ENCODE measurements around the gene CSRNP3.

CSRNP3 gene

DNA sequence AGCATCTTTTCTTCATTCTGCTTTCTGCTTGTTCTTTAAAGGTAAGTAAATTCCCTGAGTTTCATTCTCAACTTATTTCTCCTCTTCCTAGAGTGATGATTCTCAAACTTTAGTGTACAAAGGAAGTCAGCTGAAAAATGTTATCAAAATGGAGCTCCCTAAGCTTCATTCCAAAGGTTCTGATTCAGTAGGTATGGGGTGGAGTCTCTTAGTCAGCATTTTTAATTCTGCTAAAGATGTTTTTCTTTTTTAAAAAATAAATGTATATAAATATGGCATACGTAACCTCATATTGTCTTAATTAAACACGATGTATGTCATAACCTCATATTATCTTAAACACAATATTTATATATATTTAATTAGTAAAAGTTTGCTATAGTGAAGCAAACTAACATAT is 3.1 kb upstream of the CSRNP3 start:
- no peak for DNase-seq
- Histone ChIP-seq H3K36me3 (ENCODE audit: control insufficient read depth, insufficient read depth, low read length) (no peaks in the 10 kb centered on the region), H3K4me1 (ENCODE audit: control insufficient read depth, insufficient read depth, low read length, poor library complexity, severe bottlenecking) (no peaks in the 10 kb centered on the region), H3K27ac (ENCODE audit: insufficient read depth, low read length, poor library complexity, severe bottlenecking) (no peak overlapping the region), H3K4me3 (ENCODE audit: insufficient read depth, low read depth, low read length, poor library complexity, severe bottlenecking) (no peak overlapping the region), H3K27me3 (replicated peaks; ENCODE audit: control insufficient read depth, insufficient read depth, low read length, poor library complexity, severe bottlenecking) (no peaks in the 10 kb centered on the region), H3K9me3 (ENCODE audit: control insufficient read depth, low read length) (no peaks in the 10 kb centered on the region)

GRCh38 chr2:165467921-165468320 is 1.6 kb upstream of the CSRNP3 start:
- no peaks in the 10 kb centered on the region for H3K27me3 ChIP-seq (replicated peaks; ENCODE audit: control insufficient read depth, insufficient read depth, low read length, poor library complexity, severe bottlenecking)
- H3K4me3 ChIP-seq (ENCODE audit: insufficient read depth, low read depth, low read length, poor library complexity, severe bottlenecking), result no peak overlapping the region
- no peak overlapping the region for H3K27ac ChIP-seq (ENCODE audit: insufficient read depth, low read length, poor library complexity, severe bottlenecking)
- no peaks in the 10 kb centered on the region for H3K9me3 ChIP-seq (ENCODE audit: control insufficient read depth, low read length)
- DNase-seq, result no peak
- no peaks in the 10 kb centered on the region for H3K4me1 ChIP-seq (ENCODE audit: control insufficient read depth, insufficient read depth, low read length, poor library complexity, severe bottlenecking)
- H3K36me3 ChIP-seq (ENCODE audit: control insufficient read depth, insufficient read depth, low read length), result no peaks in the 10 kb centered on the region

GRCh38 chr2:165470361-165470760 is 863 bp downstream of the CSRNP3 start:
- H3K4me1 ChIP-seq (ENCODE audit: control insufficient read depth, insufficient read depth, low read length, poor library complexity, severe bottlenecking), result no peaks in the 10 kb centered on the region
- no peaks in the 10 kb centered on the region for H3K36me3 ChIP-seq (ENCODE audit: control insufficient read depth, insufficient read depth, low read length)
- H3K27me3 ChIP-seq (replicated peaks; ENCODE audit: control insufficient read depth, insufficient read depth, low read length, poor library complexity, severe bottlenecking), result no peaks in the 10 kb centered on the region
- no peaks in the 10 kb centered on the region for H3K9me3 ChIP-seq (ENCODE audit: control insufficient read depth, low read length)
- H3K4me3 ChIP-seq (ENCODE audit: insufficient read depth, low read depth, low read length, poor library complexity, severe bottlenecking), result no peak overlapping the region
- H3K27ac ChIP-seq (ENCODE audit: insufficient read depth, low read length, poor library complexity, severe bottlenecking), result no peak overlapping the region
- no peak for DNase-seq

GRCh38 chr2:165471349-165471950 is 2.0 kb downstream of the CSRNP3 start:
- H3K4me1 ChIP-seq (ENCODE audit: control insufficient read depth, insufficient read depth, low read length, poor library complexity, severe bottlenecking), result no peaks in the 10 kb centered on the region
- no peaks in the 10 kb centered on the region for H3K27me3 ChIP-seq (replicated peaks; ENCODE audit: control insufficient read depth, insufficient read depth, low read length, poor library complexity, severe bottlenecking)
- no peak for DNase-seq
- H3K4me3 ChIP-seq (ENCODE audit: insufficient read depth, low read depth, low read length, poor library complexity, severe bottlenecking), result no peak overlapping the region
- H3K27ac ChIP-seq (ENCODE audit: insufficient read depth, low read length, poor library complexity, severe bottlenecking), result no peak overlapping the region
- no peaks in the 10 kb centered on the region for H3K9me3 ChIP-seq (ENCODE audit: control insufficient read depth, low read length)
- H3K36me3 ChIP-seq (ENCODE audit: control insufficient read depth, insufficient read depth, low read length), result no peaks in the 10 kb centered on the region

DNA sequence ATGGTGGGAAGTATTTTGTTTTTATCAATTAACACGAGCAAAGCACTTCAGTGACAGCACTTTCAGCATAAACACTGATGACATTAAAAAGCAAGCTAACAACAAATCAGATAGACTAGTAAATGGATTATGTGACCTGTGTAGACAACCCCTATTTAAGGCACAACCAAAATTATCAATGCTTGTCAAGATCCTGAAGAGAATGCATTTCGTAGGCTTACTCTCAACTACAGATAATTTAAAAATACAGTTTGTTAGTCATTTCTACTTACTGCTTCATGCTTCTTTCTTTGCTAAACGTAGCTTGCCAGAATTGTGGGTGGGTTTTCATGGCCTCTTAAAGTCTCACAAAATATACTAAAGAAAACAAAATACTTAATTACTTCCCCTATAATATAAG is 3.4 kb downstream of the CSRNP3 start:
- DNase-seq, result no peak
- H3K27me3 ChIP-seq (replicated peaks; ENCODE audit: control insufficient read depth, insufficient read depth, low read length, poor library complexity, severe bottlenecking), result no peaks in the 10 kb centered on the region

GRCh38 chr2:165474619-165475276 is 5.2 kb downstream of the CSRNP3 start:
- H3K9me3 ChIP-seq (ENCODE audit: control insufficient read depth, low read length), result no peaks in the 10 kb centered on the region
- H3K27ac ChIP-seq (ENCODE audit: insufficient read depth, low read length, poor library complexity, severe bottlenecking), result no peak overlapping the region
- H3K4me1 ChIP-seq (ENCODE audit: control insufficient read depth, insufficient read depth, low read length, poor library complexity, severe bottlenecking), result no peaks in the 10 kb centered on the region
- H3K36me3 ChIP-seq (ENCODE audit: control insufficient read depth, insufficient read depth, low read length), result no peaks in the 10 kb centered on the region
- H3K27me3 ChIP-seq (replicated peaks; ENCODE audit: control insufficient read depth, insufficient read depth, low read length, poor library complexity, severe bottlenecking), result no peaks in the 10 kb centered on the region
- no peak for DNase-seq
- H3K4me3 ChIP-seq (ENCODE audit: insufficient read depth, low read depth, low read length, poor library complexity, severe bottlenecking), result no peak overlapping the region

More for the DNA sequence above, 3.4 kb downstream of the CSRNP3 start:
- no peaks in the 10 kb centered on the region for H3K9me3 ChIP-seq (ENCODE audit: control insufficient read depth, low read length)
- no peak overlapping the region for H3K27ac ChIP-seq (ENCODE audit: insufficient read depth, low read length, poor library complexity, severe bottlenecking)
- no peak overlapping the region for H3K4me3 ChIP-seq (ENCODE audit: insufficient read depth, low read depth, low read length, poor library complexity, severe bottlenecking)
- H3K36me3 ChIP-seq (ENCODE audit: control insufficient read depth, insufficient read depth, low read length), result no peaks in the 10 kb centered on the region
- no peaks in the 10 kb centered on the region for H3K4me1 ChIP-seq (ENCODE audit: control insufficient read depth, insufficient read depth, low read length, poor library complexity, severe bottlenecking)

- Histone ChIP-seq H3K27ac (ENCODE audit: insufficient read depth, low read length, poor library complexity, severe bottlenecking) (no peak overlapping the region), H3K4me3 (ENCODE audit: insufficient read depth, low read depth, low read length, poor library complexity, severe bottlenecking) (no peak overlapping the region), H3K4me1 (ENCODE audit: control insufficient read depth, insufficient read depth, low read length, poor library complexity, severe bottlenecking) (no peaks in the 10 kb centered on the region), H3K27me3 (replicated peaks; ENCODE audit: control insufficient read depth, insufficient read depth, low read length, poor library complexity, severe bottlenecking) (no peaks in the 10 kb centered on the region), H3K9me3 (ENCODE audit: control insufficient read depth, low read length) (no peaks in the 10 kb centered on the region), H3K36me3 (ENCODE audit: control insufficient read depth, insufficient read depth, low read length) (no peaks in the 10 kb centered on the region)
- no peak for DNase-seq
Observed at GRCh38 chr2:165475277-165476004, 5.9 kb downstream of the CSRNP3 start.

DNA sequence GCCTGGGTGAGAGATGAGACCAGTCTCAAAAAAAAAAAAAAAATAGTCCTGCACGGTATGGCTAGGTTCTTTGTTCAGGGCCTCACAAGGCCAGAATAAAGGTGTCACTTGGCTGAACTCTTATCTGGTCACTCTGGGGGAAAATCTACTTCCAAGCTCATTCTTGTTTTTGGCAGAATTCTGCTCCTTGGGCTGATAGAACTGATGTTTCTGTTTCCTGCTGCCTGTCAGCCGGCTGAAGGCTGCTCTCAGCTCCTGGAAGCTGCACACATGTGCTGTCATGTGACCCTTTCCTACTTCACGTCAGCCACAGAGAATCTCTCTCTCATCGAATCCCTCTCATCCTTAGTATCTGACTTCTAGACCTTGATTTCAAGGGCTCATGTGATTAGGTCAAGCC is 10.4 kb downstream of the CSRNP3 start:
- Histone ChIP-seq H3K36me3 (ENCODE audit: control insufficient read depth, insufficient read depth, low read length) (no peaks in the 10 kb centered on the region), H3K4me3 (ENCODE audit: insufficient read depth, low read depth, low read length, poor library complexity, severe bottlenecking) (no peak overlapping the region), H3K27ac (ENCODE audit: insufficient read depth, low read length, poor library complexity, severe bottlenecking) (no peak overlapping the region), H3K9me3 (ENCODE audit: control insufficient read depth, low read length) (no peaks in the 10 kb centered on the region), H3K27me3 (replicated peaks; ENCODE audit: control insufficient read depth, insufficient read depth, low read length, poor library complexity, severe bottlenecking) (no peaks in the 10 kb centered on the region), H3K4me1 (ENCODE audit: control insufficient read depth, insufficient read depth, low read length, poor library complexity, severe bottlenecking) (no peaks in the 10 kb centered on the region)
- DNase-seq, result no peak

GRCh38 chr2:165494573-165494972 is 25.1 kb downstream of the CSRNP3 start:
- H3K9me3 ChIP-seq (ENCODE audit: control insufficient read depth, low read length), result no peaks in the 10 kb centered on the region
- H3K4me1 ChIP-seq (ENCODE audit: control insufficient read depth, insufficient read depth, low read length, poor library complexity, severe bottlenecking), result no peaks in the 10 kb centered on the region
- H3K4me3 ChIP-seq (ENCODE audit: insufficient read depth, low read depth, low read length, poor library complexity, severe bottlenecking), result no peak overlapping the region
- DNase-seq, result no peak
- no peaks in the 10 kb centered on the region for H3K36me3 ChIP-seq (ENCODE audit: control insufficient read depth, insufficient read depth, low read length)
- no peak overlapping the region for H3K27ac ChIP-seq (ENCODE audit: insufficient read depth, low read length, poor library complexity, severe bottlenecking)
- no peaks in the 10 kb centered on the region for H3K27me3 ChIP-seq (replicated peaks; ENCODE audit: control insufficient read depth, insufficient read depth, low read length, poor library complexity, severe bottlenecking)

- no peaks in the 10 kb centered on the region for H3K9me3 ChIP-seq (ENCODE audit: control insufficient read depth, low read length)
- H3K27me3 ChIP-seq (replicated peaks; ENCODE audit: control insufficient read depth, insufficient read depth, low read length, poor library complexity, severe bottlenecking), result no peaks in the 10 kb centered on the region
- no peaks in the 10 kb centered on the region for H3K4me1 ChIP-seq (ENCODE audit: control insufficient read depth, insufficient read depth, low read length, poor library complexity, severe bottlenecking)
- no peak overlapping the region for H3K4me3 ChIP-seq (ENCODE audit: insufficient read depth, low read depth, low read length, poor library complexity, severe bottlenecking)
- no peak for DNase-seq
- H3K27ac ChIP-seq (ENCODE audit: insufficient read depth, low read length, poor library complexity, severe bottlenecking), result no peak overlapping the region
- H3K36me3 ChIP-seq (ENCODE audit: control insufficient read depth, insufficient read depth, low read length), result no peaks in the 10 kb centered on the region
Observed at GRCh38 chr2:165497659-165498317, 28.3 kb downstream of the CSRNP3 start.
